Islet precursor cell (in vitro differentiated cells): ENCODE results near the gene KIF17.
"Not testable (repeated sequence)": the region's sequence is repeated elsewhere in the genome, so short reads cannot be mapped to it uniquely, and the experiment has no call there.

ENCODE experiments used
- DNase-seq: peaks from one replicate; pipeline ENCODE4 v3.0.0-alpha.2; 2018

The KIF17 gene

GRCh38 chr1:20685099-20685662, 32.6 kb downstream of the KIF17 start:
- DNase-seq: no peak

- no peak for DNase-seq
Measured at GRCh38 chr1:20684651-20685050, 33.2 kb downstream of the KIF17 start.

DNA sequence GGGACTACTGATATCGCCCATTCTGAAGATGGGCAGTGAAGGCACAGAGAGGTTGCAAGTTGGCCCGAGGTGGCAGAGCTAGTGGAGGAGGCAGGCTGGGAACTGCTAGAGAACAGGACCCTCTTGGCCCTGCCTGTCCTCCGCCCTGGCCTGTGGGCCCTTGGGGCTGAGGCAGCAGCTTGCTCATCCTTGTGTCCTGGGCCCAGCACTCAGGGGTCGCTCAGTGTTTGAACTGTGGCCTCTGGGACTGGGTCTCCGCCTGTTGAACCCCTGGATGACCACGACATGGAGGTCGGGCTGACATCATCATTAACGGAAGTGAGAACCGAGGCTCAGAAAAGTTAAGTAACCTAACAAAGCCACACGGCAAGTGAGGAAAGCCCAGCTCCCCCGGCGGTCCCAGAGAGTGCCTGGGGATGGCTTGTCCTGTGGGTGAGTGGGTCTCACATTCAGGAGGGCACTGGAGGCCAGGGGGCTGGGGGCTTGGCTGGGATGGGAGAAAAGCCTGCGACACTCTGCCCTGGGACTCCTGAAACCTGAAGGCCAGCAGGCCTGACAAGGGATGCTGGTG, 33.7 kb downstream of the KIF17 start:
- peak; percentile 45 for DNase-seq

DNA sequence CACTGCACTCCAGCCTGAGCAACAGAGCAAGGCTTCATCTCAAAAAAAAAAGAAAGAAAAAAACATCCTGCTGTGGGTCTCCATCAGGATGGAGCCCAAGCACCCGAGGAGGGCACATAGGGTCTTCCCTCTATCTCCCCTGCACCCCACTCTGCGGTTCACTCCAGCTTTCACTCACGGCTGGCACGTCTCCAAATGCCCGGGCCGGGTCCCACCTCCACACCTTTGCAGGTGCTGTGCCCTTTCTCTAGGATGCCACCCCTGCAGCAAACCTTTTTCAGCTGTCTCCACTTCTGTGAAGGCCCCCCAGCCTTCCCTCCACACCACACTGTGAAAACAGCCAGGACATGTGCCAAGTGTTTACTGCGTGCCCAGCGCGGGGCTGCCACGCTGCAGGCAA, 34.2 kb downstream of the KIF17 start:
- no peak for DNase-seq

DNA sequence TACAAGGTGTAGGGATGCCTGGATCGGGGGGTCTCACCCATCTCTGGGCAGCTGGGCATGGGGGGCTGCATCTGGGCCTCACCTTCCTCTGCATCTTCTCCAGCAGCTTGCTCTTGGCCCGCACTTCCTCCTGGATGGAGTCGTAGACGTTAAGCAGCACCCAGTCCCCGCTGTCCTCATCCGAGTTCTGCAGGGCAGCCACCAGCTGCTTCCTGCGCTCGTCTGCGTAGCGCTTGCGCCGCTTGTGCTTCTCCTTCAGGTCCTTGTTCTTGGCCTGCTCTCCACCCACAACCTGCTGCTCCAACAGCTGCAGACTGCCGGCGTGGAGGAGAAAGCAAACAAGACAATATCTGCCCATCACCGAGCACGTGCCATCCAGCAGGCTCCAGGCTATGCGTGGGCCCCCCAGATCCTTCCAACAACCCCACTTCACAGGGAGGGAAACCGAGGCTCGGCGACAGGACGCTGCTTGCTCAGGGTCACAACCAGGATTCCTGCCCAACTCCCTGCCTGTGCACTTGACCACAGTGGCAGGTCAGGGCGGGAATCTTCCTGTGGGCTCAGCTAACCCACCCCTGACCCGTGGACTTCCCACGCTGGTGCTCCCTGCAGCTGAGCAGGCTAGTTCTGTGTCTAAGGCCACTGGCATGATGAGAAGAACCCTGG, 35.1 kb downstream of the KIF17 start:
- peak; percentile 52 for DNase-seq

GRCh38 chr1:20681999-20682398, 35.8 kb downstream of the KIF17 start:
- DNase-seq: no peak

- DNase-seq: no peak
Measured at GRCh38 chr1:20680269-20680668, 37.5 kb downstream of the KIF17 start.

- no peak for DNase-seq
Measured at GRCh38 chr1:20678599-20678998, 39.2 kb downstream of the KIF17 start.

DNA sequence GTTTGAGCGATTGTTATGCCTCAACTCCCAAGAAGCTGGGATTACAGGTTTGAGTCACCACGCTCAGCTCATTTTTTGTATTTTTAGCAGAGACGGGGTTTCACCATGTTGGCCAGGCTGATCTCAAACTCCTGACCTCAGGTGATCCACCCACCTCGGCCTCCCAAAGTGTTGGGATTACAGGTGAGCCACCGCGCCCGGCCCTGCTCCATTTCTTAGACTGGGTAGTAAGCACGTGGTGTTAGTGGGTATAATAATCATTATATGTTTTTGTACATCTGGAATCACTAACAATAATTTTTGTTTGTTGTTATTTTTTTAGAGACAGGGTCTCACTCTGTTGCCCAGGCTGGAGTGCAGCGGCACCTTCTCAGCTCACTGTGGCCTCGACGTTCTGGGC, 44.2 kb downstream of the KIF17 start:
- DNase-seq: not testable (repeated sequence)

GRCh38 chr1:20672265-20672632, 45.6 kb downstream of the KIF17 start:
- no peak for DNase-seq

- DNase-seq: no peak
Measured at GRCh38 chr1:20670936-20671335, 46.9 kb downstream of the KIF17 start.

GRCh38 chr1:20668581-20668980, 49.2 kb downstream of the KIF17 start:
- DNase-seq: no peak

GRCh38 chr1:20666804-20667203, 51.0 kb downstream of the KIF17 start:
- peak; percentile 54 for DNase-seq

DNA sequence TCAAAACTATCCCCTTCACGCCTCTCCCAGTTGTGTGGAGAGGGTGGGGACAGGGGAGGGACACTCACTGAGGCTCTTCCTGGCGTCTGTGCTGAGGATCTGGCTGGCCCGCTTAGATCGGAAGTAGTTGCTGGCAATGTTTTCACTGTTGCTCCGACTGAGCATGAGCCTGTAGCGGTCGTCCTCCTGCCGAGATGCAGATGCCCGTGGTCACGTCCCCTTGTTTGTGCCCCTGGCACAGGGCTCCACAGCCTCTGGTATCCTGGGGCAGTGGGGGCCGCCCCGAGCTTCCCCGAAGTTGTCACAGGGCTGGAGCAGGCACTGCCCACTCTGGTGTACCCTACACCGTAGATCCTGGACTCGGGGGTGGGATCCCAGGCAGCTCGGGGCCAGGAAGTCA, 51.7 kb downstream of the KIF17 start:
- DNase-seq: no peak

DNA sequence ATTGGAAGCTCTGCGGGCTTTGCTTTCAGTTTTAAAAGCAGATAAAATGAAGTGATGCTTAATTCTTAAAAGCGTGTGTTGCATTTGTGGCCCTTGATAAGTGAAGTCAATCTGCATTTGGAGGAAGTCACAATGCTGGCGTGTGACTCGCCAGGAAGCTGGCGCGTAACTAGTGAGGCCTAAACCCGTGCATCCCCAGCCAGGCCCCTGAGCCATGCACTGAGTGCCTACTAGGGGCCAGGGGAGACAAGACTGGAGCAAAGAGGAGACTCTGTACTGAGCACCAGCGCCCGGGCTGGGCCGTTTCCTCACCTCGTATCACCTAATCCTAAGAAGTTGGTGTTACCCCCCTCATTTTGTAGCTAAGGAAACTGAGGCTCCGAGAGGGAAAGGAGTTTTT, 52.1 kb downstream of the KIF17 start:
- no peak for DNase-seq

- DNase-seq: no peak
Measured at GRCh38 chr1:20663969-20664715, 53.7 kb downstream of the KIF17 start.

GRCh38 chr1:20663365-20663764, 54.4 kb downstream of the KIF17 start:
- no peak for DNase-seq

DNA sequence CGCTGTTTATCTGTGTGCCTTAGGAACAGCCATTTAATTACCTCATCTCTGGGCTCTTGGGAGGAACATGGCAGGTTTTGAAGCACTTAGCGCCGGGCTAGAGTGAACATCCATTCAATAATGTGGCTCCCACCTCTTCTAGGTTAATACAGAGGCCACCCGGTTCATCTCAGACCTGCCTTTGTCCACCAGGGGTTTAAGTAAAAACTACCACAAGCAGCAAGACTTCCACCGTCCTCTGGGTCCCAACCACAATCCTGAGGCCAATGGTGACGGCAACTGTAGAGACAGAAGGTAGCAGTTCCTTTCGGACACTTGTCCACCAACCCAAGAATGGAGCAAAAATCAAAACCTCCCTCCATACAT, 55.7 kb downstream of the KIF17 start:
- no peak for DNase-seq

- DNase-seq: peak; percentile 99
Measured at GRCh38 chr1:20661207-20662109, 56.3 kb downstream of the KIF17 start, which contains the start of gene DDOST. TSS of gene DDOST (minus strand) at chr1:20661369. CDS start at chr1:20661350, 19 bp downstream.

DNA sequence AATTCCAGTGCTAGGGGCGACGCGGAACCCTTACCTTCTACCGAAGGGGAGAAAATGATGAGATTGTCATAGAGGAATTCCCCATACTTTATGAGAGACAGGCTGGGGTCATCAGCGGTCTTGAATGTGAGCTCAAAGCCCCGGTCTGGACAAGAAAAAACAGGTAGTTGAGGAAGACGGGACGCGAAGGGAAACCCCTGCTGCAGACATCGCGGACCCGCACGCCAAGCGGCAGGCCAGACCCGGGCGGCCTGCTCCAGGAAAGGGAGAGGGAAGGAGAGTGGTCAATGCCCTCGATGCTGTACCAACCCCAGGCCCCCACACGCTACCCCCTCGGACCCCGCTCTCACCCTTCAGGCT, 57.0 kb downstream of the KIF17 start:
- DNase-seq: no peak

- no peak for DNase-seq
Measured at GRCh38 chr1:20660363-20660762, 57.4 kb downstream of the KIF17 start.

GRCh38 chr1:20658166-20658915, 59.5 kb downstream of the KIF17 start:
- no peak for DNase-seq
